ENCODE data around the gene MUC12. TPM values are rescaled to one million over a fixed set of nuclear protein-coding genes. Genes with fewer than 3 reads are reported as not detected.

MUC12 gene
- total and polyA plus RNA-seq, 9 of the 15 experiments (the other 6 are each of a cell fraction or from before 2014, with no cell fraction given): 0.23 to 1.2 (median 0.79) TPM; not detected in 1

- no peak overlapping the region for H3K9ac ChIP-seq (ENCODE audit: insufficient read depth in 1 of 2, low read depth in 2 of 2, low read length in 2 of 2)
- no peaks in the 10 kb centered on the region for H3K9me1 ChIP-seq (ENCODE audit: control insufficient read depth, insufficient read depth, low read length)
- no peak for ATAC-seq
- CTCF ChIA-PET (ENCODE audit: low intra/inter-chr PET ratio): interaction anchor here (0.6 kb wide), 2 partner anchors 237 to 602 kb away, joined by 3 to 5 read pairs; no protein-coding TSS in a partner anchor
- POLR2A ChIA-PET: interaction anchor here (0.6 to 0.9 kb wide), 2 partner anchors 44 to 312 kb away, joined by 3 read pairs; no protein-coding TSS in a partner anchor
- no peak for FAIRE-seq
- H3K4me3 ChIP-seq: no peak overlapping the region
- no peaks in the 10 kb centered on the region for H3K79me2 ChIP-seq (ENCODE audit: control insufficient read depth, insufficient read depth, low read length)
- H3K27ac ChIP-seq (ENCODE audit: extremely low read depth, low read depth, low read length): no peak overlapping the region
- 29% methylated on average over 9 of the region's 9 CpGs for WGBS (ENCODE audit: insufficient coverage, low coverage, missing lambda C conversion rate)
- in situ Hi-C loops (cut with MboI) (no loop called here), intact Hi-C loops (cut with micrococcal nuclease) (no loop called here)
- no peak overlapping the region for H3K4me2 ChIP-seq (ENCODE audit: insufficient read depth, low read length)
- H2AFZ ChIP-seq (ENCODE audit: low read depth, low read length): peak overlapping the region; percentile 10; the same call in 1 of the 2 replicates
- no peak for DNase-seq (ENCODE audit: extremely low read depth in 1 of 4, low spot score in 3 of 4)
- 0 out of 5 replicates have a peak, but pooled peaks cover 0 to 4% of the 10 kb centered on the region in 2 experiments for H3K4me1 ChIP-seq (replicated peaks in 1 of 2; ENCODE audit: control insufficient read depth in 2 of 2, insufficient read depth in 2 of 2, low read length in 2 of 2)
- H3K9me3 ChIP-seq (replicated peaks; ENCODE audit: control insufficient read depth, insufficient read depth, low read depth, low read length): peaks cover 2% of the 10 kb centered on the region; the same call in 1 of the 2 replicates
- peaks cover 5 to 16% of the 10 kb centered on the region in 2 experiments for H3K27me3 ChIP-seq (ENCODE audit: control insufficient read depth in 2 of 2, insufficient read depth in 2 of 2, low read length in 2 of 2)
- H3K36me3 ChIP-seq (ENCODE audit: control insufficient read depth, insufficient read depth, low read length): no peaks in the 10 kb centered on the region
- no peaks in the 10 kb centered on the region for H4K20me1 ChIP-seq (replicated peaks; ENCODE audit: control insufficient read depth, insufficient read depth, low read length)
- BruUV-seq (replicated peaks): no TSS peak
- TF ChIP-seq CREB3 (tag; conservative IDR thresholded peaks at IDR 0.05; ENCODE audit: low read depth): no peak
- no peak for TF ChIP-seq PATZ1 (CRISPR knock-in tag; IDR thresholded peaks at IDR 0.05; ENCODE audit: borderline replicate concordance)
- no peak for TF ChIP-seq LCOR (CRISPR knock-in tag; IDR thresholded peaks at IDR 0.05)
- TF ChIP-seq ETS1 (conservative IDR thresholded peaks at IDR 0.05; ENCODE audit: control insufficient read depth, low read depth, low read length): no peak
- no peak for TF ChIP-seq PHB2 (IDR thresholded peaks at IDR 0.05; ENCODE audit: low read depth)
- TF ChIP-seq SP1 (CRISPR knock-in tag; IDR thresholded peaks at IDR 0.05): no peak
- TF ChIP-seq ZNF217 (CRISPR knock-in tag; IDR thresholded peaks at IDR 0.05): no peak
- peak; percentile 87 for TF ChIP-seq CEBPB (tag; IDR thresholded peaks at IDR 0.05)
- no peak for TF ChIP-seq BCOR (IDR thresholded peaks at IDR 0.05)
- TF ChIP-seq E4F1 (CRISPR knock-in tag; IDR thresholded peaks at IDR 0.05; ENCODE audit: borderline replicate concordance): no peak
- no peak for TF ChIP-seq KDM4B (IDR thresholded peaks at IDR 0.05; ENCODE audit: borderline replicate concordance in 2 of 2, low read depth in 1 of 2)
Measured at GRCh38 chr7:100942045-100942774, 27.2 kb upstream of the MUC12 start.

Data from K562 (cell line).